ENCODE measurements around the gene ABCB6. TPM values are rescaled to one million over a fixed set of nuclear protein-coding genes. Genes with fewer than 3 reads are reported as not detected.

Gene ABCB6
- total and polyA plus RNA-seq, 2 of the 8 experiments (the other 6 are each of a cell fraction or from before 2014, with no cell fraction given), result 44.9 to 50.6 TPM

- Histone ChIP-seq H3K23me2 (ENCODE audit: low read depth, low read length) (peaks cover 7% of the 10 kb centered on the region), H2AFZ (ENCODE audit: low read length) (no peak overlapping the region), H3K4me3 (ENCODE audit: extremely low read depth in 1 of 4, insufficient read depth in 2 of 4, low read depth in 3 of 4, low read length in 4 of 4) (no peak overlapping the region), H4K91ac (replicated peaks; ENCODE audit: insufficient read length, low read length) (no peak overlapping the region), H3K36me3 (ENCODE audit: control insufficient read depth in 2 of 4, insufficient read depth in 4 of 4, low read length in 3 of 4) (peaks cover 14 to 57% (median 29%) of the 10 kb centered on the region in 4 experiments), H3K79me1 (ENCODE audit: low read depth, low read length) (no peaks in the 10 kb centered on the region), H3K4me1 (replicated peaks in 1 of 4; ENCODE audit: control insufficient read depth in 3 of 4, insufficient read depth in 4 of 4, low read length in 3 of 4) (peaks cover 0 to 2% (median 0%) of the 10 kb centered on the region in 4 experiments; a peak in 2 of 7 replicates), H2BK5ac (ENCODE audit: low read depth, low read length) (no peak overlapping the region), H3K18ac (ENCODE audit: extremely low read depth, low read length) (no peak overlapping the region), H2BK120ac (replicated peaks; ENCODE audit: low read depth, low read length) (no peak overlapping the region), H3K4ac (replicated peaks; ENCODE audit: insufficient read length, low read depth, low read length) (no peak overlapping the region), H3K4me2 (ENCODE audit: insufficient read depth in 1 of 2, low read depth in 2 of 2, low read length in 2 of 2) (no peak overlapping the region), H4K8ac (ENCODE audit: extremely low read depth, insufficient read depth, low read length) (no peak overlapping the region), H3K79me2 (ENCODE audit: control insufficient read depth in 1 of 2, insufficient read depth in 2 of 2, low read length in 2 of 2) (no peaks in the 10 kb centered on the region), H3K23ac (ENCODE audit: insufficient read length) (no peak overlapping the region), H3K56ac (replicated peaks; ENCODE audit: insufficient read length, low read depth, low read length) (no peak overlapping the region), H4K5ac (ENCODE audit: insufficient read length, low read depth, low read length) (no peak overlapping the region), H3K9me3 (ENCODE audit: insufficient read depth in 2 of 2, low read depth in 1 of 2, low read length in 1 of 2) (no peaks in the 10 kb centered on the region), H2AK5ac (ENCODE audit: low read depth, low read length) (no peak overlapping the region), H3K27ac (ENCODE audit: low read depth, low read length) (no peak overlapping the region), H3K14ac (ENCODE audit: insufficient read length) (no peak overlapping the region), H3K27me3 (replicated peaks in 1 of 4; ENCODE audit: control insufficient read depth in 3 of 4, extremely low read depth in 1 of 4, insufficient read depth in 3 of 4, low read length in 3 of 4) (no peaks in the 10 kb centered on the region), H2BK20ac (ENCODE audit: low read length) (no peak overlapping the region), H4K20me1 (replicated peaks in 1 of 2; ENCODE audit: control insufficient read depth in 1 of 2, insufficient read depth in 2 of 2, low read length in 2 of 2) (peaks cover 0 to 2% of the 10 kb centered on the region in 2 experiments), H3K9ac (replicated peaks in 1 of 4; ENCODE audit: extremely low read depth in 1 of 4, low read depth in 3 of 4, low read length in 3 of 4) (no peak overlapping the region), H2BK15ac (ENCODE audit: low read length) (no peak overlapping the region), H2BK12ac (ENCODE audit: low read depth, low read length) (no peak overlapping the region)
- ChIA-PET POLR2A (ENCODE audit: partially characterized antibody) (interaction anchor here (0.6 to 1.5 kb wide), 6 partner anchors 16 to 51 kb away, joined by 3 to 7 read pairs (median 3); partner anchors contain the start of genes ANKZF1, ATG9A, GLB1L and STK16), CTCF (ENCODE audit: partially characterized antibody) (interaction anchor here (0.6 to 1.8 kb wide), 4 partner anchors 31 to 413 kb away, joined by 3 to 4 read pairs (median 4); no protein-coding TSS in a partner anchor)
- FAIRE-seq, result no peak
- WGBS, 2 experiments (ENCODE audit: extremely low coverage in 1 of 2, insufficient coverage in 1 of 2, insufficient read length in 1 of 2, insufficient replicate concordance in 2 of 2, low coverage in 1 of 2, low lambda C conversion rate in 2 of 2, missing lambda C conversion rate in 1 of 2), result 89% methylated on average over 10 of the region's 10 CpGs; no CpG with 5 or more reads in 1 of the 2 experiments
- DNase-seq (ENCODE audit: low read depth in 1 of 2, low spot score in 2 of 2), result no peak
- TF ChIP-seq CHD1 (IDR thresholded peaks at IDR 0.05; ENCODE audit: low read depth, low read length) (no peak), MAFK (IDR thresholded peaks at IDR 0.05; ENCODE audit: low read depth, low read length) (no peak), CBX5 (IDR thresholded peaks at IDR 0.05; ENCODE audit: low read depth, low read length) (no peak), POLR2AphosphoS5 (IDR thresholded peaks at IDR 0.05; ENCODE audit: low read depth, low read length) (no peak), RXRA (IDR thresholded peaks at IDR 0.05; ENCODE audit: insufficient read depth, low read depth, low read length) (no peak), E2F6 (IDR thresholded peaks at IDR 0.05) (no peak), KDM4A (IDR thresholded peaks at IDR 0.05; ENCODE audit: low read depth, low read length, severe bottlenecking) (no peak), USF2 (IDR thresholded peaks at IDR 0.05; ENCODE audit: low read length) (no peak), SUZ12 (IDR thresholded peaks at IDR 0.05; ENCODE audit: low read length) (no peak)
- TF ChIP-seq, protein P1, sequence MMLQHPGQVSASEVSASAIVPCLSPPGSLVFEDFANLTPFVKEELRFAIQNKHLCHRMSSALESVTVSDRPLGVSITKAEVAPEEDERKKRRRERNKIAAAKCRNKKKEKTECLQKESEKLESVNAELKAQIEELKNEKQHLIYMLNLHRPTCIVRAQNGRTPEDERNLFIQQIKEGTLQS (IDR thresholded peaks at IDR 0.05; ENCODE audit: insufficient read depth, low read depth, low read length), result no peak
Measured at GRCh38 chr2:219213486-219214071, 5.2 kb downstream of the ABCB6 start.

Data from H1 (cell line).